ENCODE data around the gene CCL17. TPM values are rescaled to one million over a fixed set of nuclear protein-coding genes. Genes with fewer than 3 reads are reported as not detected.

The CCL17 gene
- total RNA-seq, 2 donors from 2014 or later: 1.3 to 7.4 TPM

Other genes starting within 250 kb of the CCL17 start
- 100 to 1,000 TPM; 120 to 140 TPM for gene PSME3IP1, start 218.7 kb upstream of the CCL17 start, total RNA-seq
- gene RSPRY1, start 218.4 kb upstream of the CCL17 start, total RNA-seq: 10 to 100 TPM; 33.9 to 39.8 TPM
- 10 to 100 TPM; 27.9 to 30.3 TPM for gene ARL2BP, start 159.5 kb upstream of the CCL17 start, total RNA-seq
- under 1 TPM in 1 of 2 donors, not detected in 1; 0.48 TPM for gene PLLP, start 120.1 kb upstream of the CCL17 start, total RNA-seq
- gene CCL22, start 46.0 kb upstream of the CCL17 start, total RNA-seq: 1 to 10 TPM; 4.6 to 8.0 TPM
- not detected for gene CX3CL1, start 32.3 kb upstream of the CCL17 start, total RNA-seq
- 10 to 100 TPM; 39.6 to 49.7 TPM for gene CIAPIN1, start 42.6 kb downstream of the CCL17 start, total RNA-seq
- 10 to 100 TPM; 31.4 to 35.2 TPM for gene COQ9, start 42.7 kb downstream of the CCL17 start, total RNA-seq
- 10 to 100 TPM; 65.7 to 67.5 TPM for gene POLR2C, start 57.9 kb downstream of the CCL17 start, total RNA-seq
- gene DOK4, start 81.7 kb downstream of the CCL17 start, total RNA-seq: 10 to 100 TPM; 12.0 to 19.6 TPM
- gene CCDC102A, start 131.8 kb downstream of the CCL17 start, total RNA-seq: 10 to 100 TPM in 1 of 2 donors, 1 to 10 TPM in 1; 8.1 to 14.6 TPM
- gene ADGRG5, start 137.9 kb downstream of the CCL17 start, total RNA-seq: 1 to 10 TPM; 3.9 to 9.3 TPM
- 10 to 100 TPM in 1 of 2 donors, 1 to 10 TPM in 1; 9.0 to 21.3 TPM for gene ADGRG1, start 223.9 kb downstream of the CCL17 start, total RNA-seq

Data from activated T-cell treated with anti-CD3 and anti-CD28 coated beads, Interleukin-2, amount 50 U/mL, for 72 hours (primary cell).